ENCODE results near the gene CHKB. TPM values are rescaled to one million over a fixed set of nuclear protein-coding genes. Genes with fewer than 3 reads are reported as not detected.
A peak's percentile ranks its signal among the peaks of the same experiment; 100 is the strongest.

Gene CHKB, protein sequence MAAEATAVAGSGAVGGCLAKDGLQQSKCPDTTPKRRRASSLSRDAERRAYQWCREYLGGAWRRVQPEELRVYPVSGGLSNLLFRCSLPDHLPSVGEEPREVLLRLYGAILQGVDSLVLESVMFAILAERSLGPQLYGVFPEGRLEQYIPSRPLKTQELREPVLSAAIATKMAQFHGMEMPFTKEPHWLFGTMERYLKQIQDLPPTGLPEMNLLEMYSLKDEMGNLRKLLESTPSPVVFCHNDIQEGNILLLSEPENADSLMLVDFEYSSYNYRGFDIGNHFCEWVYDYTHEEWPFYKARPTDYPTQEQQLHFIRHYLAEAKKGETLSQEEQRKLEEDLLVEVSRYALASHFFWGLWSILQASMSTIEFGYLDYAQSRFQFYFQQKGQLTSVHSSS
- total RNA-seq = 100 to 1,000 TPM in 1 of 2 donors, 10 to 100 TPM in 1; 43.3 to 122 TPM

DNA sequence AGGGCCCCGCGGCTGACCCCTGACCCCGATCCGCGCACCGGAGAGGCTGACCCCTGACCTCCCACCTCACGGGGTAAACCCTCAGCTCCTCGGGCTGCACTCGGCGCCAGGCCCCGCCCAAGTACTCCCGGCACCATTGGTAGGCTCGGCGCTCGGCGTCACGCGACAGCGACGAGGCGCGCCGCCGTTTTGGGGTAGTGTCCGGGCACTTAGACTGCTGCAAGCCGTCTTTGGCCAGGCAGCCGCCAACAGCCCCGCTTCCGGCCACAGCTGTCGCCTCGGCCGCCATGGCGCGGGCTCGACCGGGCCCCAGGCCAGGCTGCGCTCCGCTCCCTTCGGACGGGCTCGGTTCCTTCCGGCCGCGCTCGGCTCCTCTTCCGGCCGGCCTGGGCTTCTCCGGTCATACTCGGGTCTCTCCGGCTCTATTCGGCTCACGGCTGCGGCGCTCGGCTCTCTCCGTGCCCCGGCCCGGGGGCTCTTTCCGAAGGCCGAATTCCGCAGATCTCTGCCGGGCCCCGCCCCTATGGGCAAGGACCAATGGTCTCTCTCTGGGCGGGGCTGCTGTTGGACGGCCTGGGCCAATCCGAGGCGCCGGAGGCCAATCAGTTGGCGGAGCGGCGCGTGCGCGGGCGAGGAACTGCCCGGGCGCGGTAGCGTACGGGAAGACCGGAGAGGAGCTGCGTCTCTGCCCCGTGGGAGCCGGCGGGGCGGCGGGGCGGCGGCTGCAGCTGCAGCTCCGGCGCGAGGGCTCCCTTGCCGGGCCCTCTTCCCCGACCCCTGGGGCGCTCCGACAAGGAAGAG is at the start of gene CHKB:
CHKB (minus strand) TSS at position 357 of the 801 bp plus-strand sequence; CDS start at position 289, 68 bp downstream.
- H3K27ac ChIP-seq = peak within 1 kb of the TSS; percentile 91 to 98 (median 98)
- DNase-seq = peak; percentile 99
- no peaks in the 10 kb centered on the region for H3K27me3 ChIP-seq
- TF ChIP-seq, protein P1, sequence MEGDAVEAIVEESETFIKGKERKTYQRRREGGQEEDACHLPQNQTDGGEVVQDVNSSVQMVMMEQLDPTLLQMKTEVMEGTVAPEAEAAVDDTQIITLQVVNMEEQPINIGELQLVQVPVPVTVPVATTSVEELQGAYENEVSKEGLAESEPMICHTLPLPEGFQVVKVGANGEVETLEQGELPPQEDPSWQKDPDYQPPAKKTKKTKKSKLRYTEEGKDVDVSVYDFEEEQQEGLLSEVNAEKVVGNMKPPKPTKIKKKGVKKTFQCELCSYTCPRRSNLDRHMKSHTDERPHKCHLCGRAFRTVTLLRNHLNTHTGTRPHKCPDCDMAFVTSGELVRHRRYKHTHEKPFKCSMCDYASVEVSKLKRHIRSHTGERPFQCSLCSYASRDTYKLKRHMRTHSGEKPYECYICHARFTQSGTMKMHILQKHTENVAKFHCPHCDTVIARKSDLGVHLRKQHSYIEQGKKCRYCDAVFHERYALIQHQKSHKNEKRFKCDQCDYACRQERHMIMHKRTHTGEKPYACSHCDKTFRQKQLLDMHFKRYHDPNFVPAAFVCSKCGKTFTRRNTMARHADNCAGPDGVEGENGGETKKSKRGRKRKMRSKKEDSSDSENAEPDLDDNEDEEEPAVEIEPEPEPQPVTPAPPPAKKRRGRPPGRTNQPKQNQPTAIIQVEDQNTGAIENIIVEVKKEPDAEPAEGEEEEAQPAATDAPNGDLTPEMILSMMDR (IDR thresholded peaks at IDR 0.05) = no peak
- peak; percentile 78 to 87 (median 81) for TF ChIP-seq POLR2A (IDR thresholded peaks at IDR 0.05)
- peak; percentile 96 for ATAC-seq
- WGBS, 2 donors = 0 to 4% methylated on average over 10 to 95 of the region's 96 CpGs
- no peaks in the 10 kb centered on the region for H3K9me3 ChIP-seq
- intact Hi-C loops (cut with DNase I) = no loop called here
- H3K4me1 ChIP-seq = peaks cover 33% of the 10 kb centered on the region
- peak within 1 kb of the TSS; percentile 37 to 40 for H3K4me3 ChIP-seq
- H3K36me3 ChIP-seq (replicated peaks in 1 of 2; ENCODE audit: insufficient read depth in 1 of 2, low read depth in 2 of 2) = no peaks in the 10 kb centered on the region

DNA sequence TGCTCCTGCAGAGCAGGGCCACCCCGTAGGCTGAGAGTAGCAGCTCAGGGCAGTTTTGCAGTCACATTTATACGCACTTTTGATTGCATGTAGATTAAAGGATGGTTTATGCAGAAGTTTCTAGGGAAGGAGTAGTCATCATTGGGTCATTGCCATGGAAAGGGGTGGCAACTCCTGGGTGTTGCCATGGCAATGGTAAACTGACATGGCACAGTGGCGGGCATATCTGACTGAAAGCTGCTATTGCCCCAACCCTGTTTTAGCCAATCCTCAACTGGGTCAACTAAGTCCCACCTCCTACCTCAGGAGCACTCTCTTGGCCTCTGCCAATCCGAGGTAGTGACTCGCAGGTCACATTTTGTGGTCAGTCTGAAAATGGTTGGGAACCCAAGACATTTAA is 47.7 kb upstream of the CHKB start:
- DNase-seq = no peak
- whole genome bisulfite sequencing, 2 donors = 90 to 95% methylated on average over 5 of the region's 5 CpGs

DNA sequence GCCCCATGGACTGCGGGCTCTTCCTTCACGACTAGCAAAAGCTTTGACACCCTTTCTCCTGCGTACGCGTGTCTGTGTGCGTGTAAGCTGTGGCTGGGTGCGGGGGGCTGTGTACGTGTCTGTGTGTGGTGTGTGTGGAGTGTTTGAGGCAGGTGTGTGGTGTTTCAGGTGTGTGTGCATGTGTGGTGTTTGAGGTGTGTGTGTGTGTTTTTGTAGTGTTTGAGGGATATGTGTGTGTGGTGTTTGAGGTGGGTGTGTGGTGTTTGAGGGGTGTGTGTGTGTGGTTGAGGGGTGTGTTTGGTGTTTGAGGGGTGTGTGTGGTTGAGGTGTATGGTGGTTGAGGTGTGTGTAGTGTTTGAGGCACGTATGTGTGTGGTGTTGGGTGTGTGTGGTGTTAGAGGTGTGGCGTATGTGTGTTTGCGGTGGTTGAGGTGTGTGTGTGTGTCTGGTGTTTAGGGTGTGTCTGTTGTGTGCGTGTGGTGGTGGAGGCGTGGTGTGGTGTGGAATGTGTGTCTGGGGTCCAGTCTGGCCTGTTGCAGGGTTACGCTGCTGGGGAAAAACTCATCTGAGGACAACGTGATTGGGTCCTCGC is 46.0 kb upstream of the CHKB start:
- WGBS, 2 donors = 25 to 33% methylated on average over 16 of the region's 16 CpGs
- TF ChIP-seq, protein P1 (IDR thresholded peaks at IDR 0.05) = no peak
- TF ChIP-seq POLR2A (IDR thresholded peaks at IDR 0.05) = no peak
- Histone ChIP-seq H3K4me3 (peak overlapping the region; percentile 41 to 76), H3K4me1 (peaks cover 20% of the 10 kb centered on the region), H3K27me3 (no peaks in the 10 kb centered on the region), H3K9me3 (no peaks in the 10 kb centered on the region), H3K36me3 (replicated peaks in 1 of 2; ENCODE audit: insufficient read depth in 1 of 2, low read depth in 2 of 2) (no peaks in the 10 kb centered on the region), H3K27ac (peak overlapping the region in 3 of 4 donors; percentile 43 to 83 (median 77))
- no peak for DNase-seq
- intact Hi-C loops (cut with DNase I) = no loop called here
- ATAC-seq = no peak

More for the DNA sequence above, 47.7 kb upstream of the CHKB start:
- no peaks in the 10 kb centered on the region for H3K36me3 ChIP-seq (replicated peaks in 1 of 2; ENCODE audit: insufficient read depth in 1 of 2, low read depth in 2 of 2)
- TF ChIP-seq POLR2A (IDR thresholded peaks at IDR 0.05) = no peak
- TF ChIP-seq, protein P1 (IDR thresholded peaks at IDR 0.05) = no peak
- H3K4me3 ChIP-seq = no peak overlapping the region
- no peak overlapping the region for H3K27ac ChIP-seq
- no peaks in the 10 kb centered on the region for H3K9me3 ChIP-seq
- no peaks in the 10 kb centered on the region for H3K27me3 ChIP-seq
- peaks cover 20% of the 10 kb centered on the region for H3K4me1 ChIP-seq
- intact Hi-C loops (cut with DNase I) = no loop called here
- no peak for ATAC-seq

DNA sequence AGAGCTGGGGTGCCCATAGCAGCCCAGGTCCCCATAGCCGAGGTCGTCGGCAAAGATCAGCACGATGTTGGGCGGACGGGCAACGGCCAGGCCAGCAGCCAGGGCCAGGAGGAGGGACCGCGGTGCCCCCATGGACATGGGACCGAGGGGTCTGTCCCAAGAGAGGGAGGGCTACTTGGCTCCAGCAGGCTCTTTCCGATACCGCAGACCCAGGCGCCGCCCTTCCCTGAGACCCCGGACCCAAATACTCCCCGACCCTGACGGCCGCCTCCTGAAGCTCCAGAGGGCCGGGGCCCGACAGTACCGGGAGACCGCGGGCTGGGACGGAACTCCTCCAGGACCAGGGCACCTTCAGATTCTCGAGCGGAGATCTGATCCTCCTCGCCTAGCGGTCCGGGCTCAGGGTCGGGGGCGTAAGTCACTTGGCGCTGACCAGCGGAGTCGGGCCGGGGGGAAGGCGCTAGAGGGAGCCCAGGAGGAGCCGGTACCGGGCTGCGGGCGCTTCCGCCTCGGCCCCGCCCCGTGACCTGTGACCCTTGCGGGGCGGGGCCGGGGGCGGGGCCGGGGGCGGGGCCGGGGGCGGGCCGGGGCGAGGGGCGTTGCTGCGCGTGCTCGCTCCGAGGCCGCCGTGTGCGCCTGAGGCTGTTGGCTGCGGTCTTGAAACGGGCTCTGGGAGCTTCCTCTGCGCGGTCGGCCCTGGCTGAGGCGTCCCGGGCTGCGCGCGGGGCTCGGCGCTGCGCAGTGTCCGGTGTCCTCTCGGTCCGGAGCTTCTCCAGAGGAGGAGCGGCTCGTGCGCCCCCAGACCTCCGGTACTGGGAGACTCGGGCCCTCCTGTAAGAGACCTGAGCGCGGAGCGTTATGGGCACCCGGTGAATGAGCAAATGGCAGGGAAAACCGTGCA is 45.2 kb upstream of the CHKB start, which contains the start of gene ARSA:
ARSA (minus strand) TSS at position 511 of the 901 bp plus-strand sequence; CDS start at position 138, 373 bp downstream.
- peak; percentile 92 for ATAC-seq
- intact Hi-C loops (cut with DNase I) = no loop called here
- Histone ChIP-seq H3K9me3 (no peaks in the 10 kb centered on the region), H3K4me3 (peak within 1 kb of the TSS; percentile 59 to 76), H3K27ac (peak within 1 kb of the TSS; percentile 40 to 83 (median 66)), H3K36me3 (replicated peaks in 1 of 2; ENCODE audit: insufficient read depth in 1 of 2, low read depth in 2 of 2) (no peaks in the 10 kb centered on the region), H3K4me1 (peaks cover 26% of the 10 kb centered on the region), H3K27me3 (no peaks in the 10 kb centered on the region)
- WGBS, 2 donors = 1 to 3% methylated on average over 7 to 66 of the region's 88 CpGs
- peak; percentile 43 to 72 (median 66) for TF ChIP-seq POLR2A (IDR thresholded peaks at IDR 0.05)
- TF ChIP-seq, protein P1 (IDR thresholded peaks at IDR 0.05) = peak in 5 of 7 experiments; percentile 7 to 35 (median 16)
- DNase-seq = peak; percentile 81 to 89 (median 86)

Measured in body of pancreas (tissue), 4 donors.